ENCODE measurements around the gene MRLN.

GRCh38 chr10:59745163-59745650 lies 8.0 kb downstream of the MRLN start:
- TF ChIP-seq CTCF (IDR thresholded peaks at IDR 0.05) (no peak), EP300 (IDR thresholded peaks at IDR 0.05) (no peak), POLR2A (IDR thresholded peaks at IDR 0.05) (no peak)
